DOHH2 (cell line): Measurements from ENCODE around the gene LETMD1.

Experiments used
- H3F3A ChIP-seq: fragments of 200-600 bp; sonication (generic), shearing (Covaris generic); 2 replicates; pipeline ENCODE4 v1.6.0; 2016; ENCODE audit warnings: antibody characterized with exemption, mild to moderate bottlenecking; ENCODE audit not compliant: control insufficient read depth, insufficient read depth
- H3K27ac ChIP-seq: fragments of 200-600 bp; sonication (generic); 2 replicates; pipeline ENCODE4 v1.5.1; 2014; ENCODE audit warnings: low read depth, mild to moderate bottlenecking, low read length, moderate library complexity
- H3K27me3 ChIP-seq: fragments of 200-600 bp; sonication (generic); 2 replicates; pipeline ENCODE4 v1.6.1; 2014; ENCODE audit warnings: mild to moderate bottlenecking, low read length, mixed read lengths; ENCODE audit not compliant: control insufficient read depth
- H3K36me3 ChIP-seq: fragments of 200-600 bp; sonication (generic); 2 replicates; pipeline ENCODE4 v1.6.1; 2014; ENCODE audit warnings: mild to moderate bottlenecking, low read length, moderate library complexity, mixed read lengths; ENCODE audit not compliant: control insufficient read depth
- H3K4me1 ChIP-seq: fragments of 200-600 bp; sonication (generic); 2 replicates; pipeline ENCODE4 v1.6.1; 2014; ENCODE audit warnings: mild to moderate bottlenecking, low read length, mixed read lengths; ENCODE audit not compliant: control insufficient read depth
- H3K4me2 ChIP-seq: fragments of 200-600 bp; sonication (generic); 2 replicates; pipeline ENCODE4 v1.6.0; 2014; ENCODE audit warnings: mild to moderate bottlenecking, low read length, moderate library complexity
- H3K4me3 ChIP-seq: fragments of 200-600 bp; sonication (generic); 2 replicates; pipeline ENCODE4 v1.5.1; 2014; ENCODE audit warnings: mild to moderate bottlenecking, low read length, mixed read lengths
- H3K79me2 ChIP-seq: fragments of 200-600 bp; sonication (generic); 2 replicates; pipeline ENCODE4 v1.6.1; 2014; ENCODE audit warnings: mild to moderate bottlenecking, low read length, mixed read lengths; ENCODE audit not compliant: control insufficient read depth
- H3K9me2 ChIP-seq: fragments of 200-600 bp; sonication (generic); replicated peaks from 2 replicates; pipeline ENCODE4 v1.6.1; 2014; ENCODE audit warnings: mild to moderate bottlenecking, low read length, mixed read lengths; ENCODE audit not compliant: control insufficient read depth
- H3K9me3 ChIP-seq: fragments of 200-600 bp; sonication (generic); 2 replicates; pipeline ENCODE4 v1.6.1; 2014; ENCODE audit warnings: antibody characterized with exemption, low read length, mixed read lengths; ENCODE audit not compliant: control insufficient read depth, insufficient read depth
- H4K20me1 ChIP-seq: fragments of 200-600 bp; sonication (generic); 2 replicates; pipeline ENCODE4 v1.6.0; 2014; ENCODE audit warnings: low read depth, mild to moderate bottlenecking, antibody characterized with exemption, low read length, moderate library complexity; ENCODE audit not compliant: control insufficient read depth, insufficient read depth
- CTCF ChIP-seq: fragments of 200-600 bp; sonication (generic); IDR thresholded peaks from one replicate; pipeline ENCODE4 v1.5.1; 2014; ENCODE audit warnings: antibody characterized with exemption, mild to moderate bottlenecking, low read depth, low read length; ENCODE audit not compliant: poor library complexity, severe bottlenecking
- EZH2phosphoT487 ChIP-seq: fragments of 200-600 bp; sonication (generic); IDR thresholded peaks from 2 replicates; pipeline ENCODE4 v1.6.1; 2017; ENCODE audit warnings: borderline replicate concordance, mild to moderate bottlenecking, antibody characterized with exemption, low read length, moderate library complexity, mixed read lengths

The LETMD1 gene

DNA sequence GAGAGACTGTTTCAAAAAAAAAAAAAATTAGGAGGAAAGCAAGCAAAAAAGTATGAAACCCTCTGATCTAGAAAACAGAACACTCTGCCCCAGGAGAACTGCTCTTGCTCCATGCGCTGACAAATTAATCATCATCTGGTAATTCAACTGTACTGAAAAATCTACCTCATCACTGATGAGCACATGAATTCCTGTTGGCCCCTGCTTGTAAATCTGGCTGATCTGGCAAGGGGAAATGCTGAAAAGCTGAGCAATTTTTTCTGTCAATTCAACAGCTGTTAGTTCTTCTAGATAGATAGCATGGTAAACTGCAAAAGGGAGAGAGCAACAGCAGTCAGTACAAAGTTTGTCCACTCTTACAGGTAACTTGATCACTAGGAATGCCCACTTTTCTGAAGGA lies 50.5 kb downstream of the LETMD1 start:
- H3F3A ChIP-seq: no peaks in the 10 kb centered on the region
- no peaks in the 10 kb centered on the region for H4K20me1 ChIP-seq
- no peaks in the 10 kb centered on the region for H3K79me2 ChIP-seq
- H3K4me3 ChIP-seq: no peak overlapping the region
- H3K9me2 ChIP-seq: no peaks in the 10 kb centered on the region
- TF ChIP-seq EZH2phosphoT487 (no peak), CTCF (no peak)
- H3K9me3 ChIP-seq: no peaks in the 10 kb centered on the region
- no peaks in the 10 kb centered on the region for H3K4me1 ChIP-seq
- H3K27ac ChIP-seq: no peak overlapping the region
- no peaks in the 10 kb centered on the region for H3K27me3 ChIP-seq
- peaks cover 28% of the 10 kb centered on the region for H3K36me3 ChIP-seq
- H3K4me2 ChIP-seq: no peak overlapping the region

DNA sequence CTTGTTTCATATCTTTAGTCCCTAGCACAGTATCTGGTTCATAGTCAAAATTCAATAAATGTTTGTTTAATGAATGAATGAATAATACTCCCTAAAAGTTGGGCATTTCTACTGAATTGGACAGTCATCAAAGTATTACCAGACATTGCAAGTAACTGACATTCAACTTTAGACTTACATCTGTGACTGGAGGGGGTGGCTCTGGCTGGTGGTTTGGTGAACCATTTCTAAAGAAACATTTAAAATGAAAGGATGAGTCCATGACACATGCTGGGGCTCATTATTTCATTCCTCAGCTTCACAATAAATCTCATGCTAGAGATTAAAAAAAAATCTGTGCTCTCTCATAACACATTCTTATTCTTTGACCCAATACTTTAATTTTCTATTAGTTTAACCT lies 55.9 kb downstream of the LETMD1 start:
- H3K9me2 ChIP-seq: no peaks in the 10 kb centered on the region
- H3K36me3 ChIP-seq: peaks cover 32% of the 10 kb centered on the region
- no peak overlapping the region for H3K27ac ChIP-seq
- no peaks in the 10 kb centered on the region for H3K27me3 ChIP-seq
- H4K20me1 ChIP-seq: no peaks in the 10 kb centered on the region
- no peak overlapping the region for H3K4me3 ChIP-seq
- H3F3A ChIP-seq: no peaks in the 10 kb centered on the region
- H3K4me1 ChIP-seq: no peaks in the 10 kb centered on the region
- H3K4me2 ChIP-seq: no peak overlapping the region
- H3K9me3 ChIP-seq: no peaks in the 10 kb centered on the region
- no peaks in the 10 kb centered on the region for H3K79me2 ChIP-seq
- TF ChIP-seq EZH2phosphoT487 (no peak), CTCF (no peak)

GRCh38 chr12:51108136-51108535 lies 60.0 kb downstream of the LETMD1 start:
- TF ChIP-seq EZH2phosphoT487 (no peak), CTCF (no peak)
- H3F3A ChIP-seq: no peaks in the 10 kb centered on the region
- H3K27me3 ChIP-seq: no peaks in the 10 kb centered on the region
- no peaks in the 10 kb centered on the region for H3K9me2 ChIP-seq
- no peaks in the 10 kb centered on the region for H4K20me1 ChIP-seq
- no peak overlapping the region for H3K4me2 ChIP-seq
- no peaks in the 10 kb centered on the region for H3K9me3 ChIP-seq
- H3K27ac ChIP-seq: no peak overlapping the region
- no peak overlapping the region for H3K4me3 ChIP-seq
- H3K79me2 ChIP-seq: no peaks in the 10 kb centered on the region
- H3K4me1 ChIP-seq: no peaks in the 10 kb centered on the region
- H3K36me3 ChIP-seq: peaks cover 24% of the 10 kb centered on the region
